Stimulated activated CD8-positive, alpha-beta memory T cell treated with anti-CD3 and anti-CD28 coated beads, Interleukin-12 subunit alpha, Interleukin-12 subunit beta, amount 100 ng/mL, for 24 hours (primary cell): Measurements from ENCODE around the gene SSBP2.
"Not testable (repeated sequence)": the region's sequence is repeated elsewhere in the genome, so short reads cannot be mapped to it uniquely, and the experiment has no call there.

Experiments used
- DNase-seq: peaks from one replicate; pipeline ENCODE4 v3.0.0-alpha.2; 2020; ENCODE audit errors: extremely low read depth

SSBP2 gene

DNA sequence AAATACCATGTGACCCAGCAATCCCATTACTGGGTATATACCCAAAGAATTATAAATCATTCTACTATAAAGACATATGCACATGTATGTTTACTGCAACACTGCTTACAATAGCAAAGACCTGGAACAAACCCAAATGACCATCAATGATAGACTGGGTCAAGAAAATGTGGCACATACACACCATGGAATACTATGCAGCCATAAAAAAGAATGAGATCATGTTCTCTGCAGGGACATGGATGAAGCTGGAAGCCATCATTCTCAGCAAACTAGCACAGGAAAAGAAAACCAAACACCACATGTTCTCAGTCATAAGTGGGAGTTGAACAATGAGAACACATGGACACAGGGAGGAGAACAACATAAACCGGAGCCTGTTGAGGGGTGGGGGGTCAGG, 90.3 kb downstream of the SSBP2 start:
- DNase-seq: not testable (repeated sequence)

DNA sequence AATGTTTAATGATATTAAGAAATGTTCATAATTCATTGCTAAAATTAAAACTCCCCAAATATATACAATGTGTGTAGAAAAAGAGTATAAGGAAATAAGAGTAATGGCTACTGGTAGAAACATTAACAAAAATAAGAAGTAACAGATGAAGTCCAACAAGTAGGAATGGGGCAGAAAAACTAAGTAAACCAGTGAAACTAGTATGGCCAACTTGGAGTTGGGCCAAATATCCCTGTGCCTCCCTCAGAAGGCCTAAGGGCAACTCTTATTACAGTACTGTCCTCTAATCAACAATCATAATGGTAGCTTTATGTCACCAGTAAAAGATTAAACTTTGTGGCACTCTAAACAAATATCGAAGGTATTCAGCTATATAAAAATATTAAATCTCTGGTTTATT, 93.5 kb downstream of the SSBP2 start:
- DNase-seq: no peak

DNA sequence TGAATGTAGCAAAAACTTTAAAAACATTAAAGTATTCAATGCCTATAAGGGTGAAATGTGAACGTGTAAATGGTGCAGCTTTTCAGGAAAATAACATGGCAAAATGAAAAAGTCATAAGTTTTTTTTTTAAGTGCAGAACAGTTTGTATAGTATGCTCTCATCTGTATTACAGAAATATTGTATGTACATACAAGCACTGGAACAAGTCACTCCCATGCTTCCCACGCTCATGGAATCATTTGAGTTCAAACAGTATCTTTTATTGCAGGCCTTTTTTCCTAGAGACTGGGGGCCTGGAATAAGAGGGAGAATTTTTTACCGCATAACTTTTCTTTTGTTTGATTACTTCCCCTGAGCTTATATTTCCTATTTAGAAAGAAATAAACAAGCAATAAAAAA, 94.1 kb downstream of the SSBP2 start:
- no peak for DNase-seq

DNA sequence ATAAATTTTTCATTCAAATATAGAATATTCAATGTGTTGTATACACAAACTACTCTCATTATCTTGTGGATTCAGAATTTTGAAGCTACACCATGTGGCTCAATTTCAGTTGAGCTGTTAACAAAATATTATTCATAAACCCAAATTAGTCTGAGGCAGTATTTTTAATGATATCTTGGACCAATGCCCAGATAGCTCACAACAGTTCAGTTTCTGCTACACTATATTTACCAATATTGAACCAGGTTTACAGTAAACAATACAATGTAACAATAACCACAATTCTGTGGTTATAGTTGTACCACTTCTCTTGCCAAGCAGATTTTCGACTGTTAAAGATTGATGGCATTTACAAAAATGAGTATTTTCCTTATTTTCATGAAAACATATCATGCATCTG, 99.9 kb downstream of the SSBP2 start:
- no peak for DNase-seq

DNA sequence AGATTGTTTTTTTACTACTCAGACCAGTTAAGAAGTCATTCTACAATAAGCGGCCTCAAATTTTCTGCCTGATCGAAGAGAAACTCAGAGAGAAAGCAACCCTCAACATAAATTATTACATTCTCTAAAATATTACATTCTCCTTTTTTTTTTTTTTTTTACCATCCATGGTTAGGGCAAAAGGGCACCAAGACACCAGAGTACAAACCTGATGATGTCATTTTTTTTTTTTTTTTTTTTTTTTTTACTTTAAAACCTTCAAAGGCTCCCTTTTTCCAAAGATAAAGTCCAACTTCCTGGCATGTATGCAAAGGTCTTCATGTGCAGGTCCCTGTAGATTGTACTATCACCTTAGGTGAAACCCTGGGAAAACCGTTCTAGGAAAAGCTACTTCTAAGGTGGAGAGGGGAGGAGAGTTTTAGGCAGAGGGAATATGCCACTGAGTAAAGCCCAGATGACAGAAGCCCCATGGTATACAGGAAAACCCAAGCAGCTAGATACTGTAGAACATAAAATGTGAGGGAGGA, 104.4 kb downstream of the SSBP2 start:
- no peak for DNase-seq

DNA sequence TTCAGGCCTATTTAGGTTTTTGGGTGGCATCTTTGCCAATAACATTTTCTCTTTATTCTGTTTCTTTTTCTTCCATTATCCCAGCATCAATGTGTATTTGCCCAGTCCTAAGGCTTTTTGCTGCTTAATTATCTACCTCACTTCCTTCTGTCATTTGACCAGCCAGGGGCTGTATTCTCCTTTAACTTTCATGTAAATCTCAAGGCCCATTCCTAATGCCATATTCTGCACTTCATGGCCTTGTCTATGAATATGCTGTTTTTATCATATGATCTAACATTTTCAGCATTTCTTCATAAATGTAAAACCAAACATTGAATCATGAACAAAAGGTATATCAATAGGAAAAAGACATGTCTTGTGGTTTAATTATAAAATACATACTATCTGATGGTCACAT, 108.7 kb downstream of the SSBP2 start:
- no peak for DNase-seq

DNA sequence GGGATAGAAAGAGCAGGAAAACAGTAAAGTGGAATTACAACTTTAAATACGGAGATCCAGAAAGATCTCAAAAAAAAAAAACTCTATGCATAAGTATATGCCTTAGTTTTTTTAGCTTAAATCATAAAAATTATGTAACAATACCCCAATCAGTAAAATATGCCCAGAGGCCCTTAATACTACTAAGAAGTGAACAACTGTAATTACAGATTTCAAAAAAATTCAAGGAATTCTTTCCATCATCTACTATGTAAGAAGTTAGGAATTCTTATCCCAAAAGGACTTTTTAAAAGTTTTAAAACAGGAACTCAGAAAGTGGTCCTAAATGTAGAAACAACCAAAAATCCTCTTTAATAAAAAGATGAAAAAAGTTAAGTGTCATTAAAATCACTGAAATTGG, 111.3 kb downstream of the SSBP2 start:
- no peak for DNase-seq

DNA sequence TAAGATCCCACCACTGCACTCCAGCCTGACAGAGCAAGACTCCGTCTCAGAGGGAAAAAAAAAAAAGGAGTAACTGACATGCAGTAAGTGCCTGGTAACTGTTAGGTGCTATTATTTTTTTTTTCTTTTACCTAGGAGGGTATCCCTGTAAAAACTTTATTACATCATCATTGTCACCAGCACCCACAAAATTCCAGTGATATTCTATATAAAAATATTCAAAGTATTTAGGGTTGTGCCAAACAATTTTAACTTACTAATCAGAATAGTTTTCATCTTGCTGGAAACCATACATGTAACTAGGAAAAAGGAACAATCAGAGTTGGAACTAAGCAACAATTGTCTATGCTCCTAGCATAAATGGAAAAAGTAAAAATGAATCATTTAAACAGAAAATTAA, 112.4 kb downstream of the SSBP2 start:
- DNase-seq: no peak

DNA sequence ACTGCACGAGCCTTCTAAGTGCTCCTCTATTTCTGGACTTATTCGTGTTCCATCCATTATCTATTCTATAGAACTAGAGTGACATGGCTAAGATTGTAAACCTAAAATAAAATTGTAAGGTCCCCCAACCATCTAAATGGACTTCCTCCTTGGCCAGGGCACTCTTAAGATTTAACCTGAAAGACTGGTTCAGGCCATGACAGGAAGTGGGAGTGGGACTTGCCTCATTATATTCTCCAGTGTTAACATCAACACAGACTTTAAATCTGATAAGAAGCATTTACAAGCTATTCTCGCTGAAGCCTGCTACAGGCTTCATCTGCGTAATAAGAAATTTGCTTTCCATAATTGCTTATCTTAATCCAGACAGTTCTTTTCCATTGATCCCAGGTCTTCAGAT, 117.0 kb downstream of the SSBP2 start:
- no peak for DNase-seq

DNA sequence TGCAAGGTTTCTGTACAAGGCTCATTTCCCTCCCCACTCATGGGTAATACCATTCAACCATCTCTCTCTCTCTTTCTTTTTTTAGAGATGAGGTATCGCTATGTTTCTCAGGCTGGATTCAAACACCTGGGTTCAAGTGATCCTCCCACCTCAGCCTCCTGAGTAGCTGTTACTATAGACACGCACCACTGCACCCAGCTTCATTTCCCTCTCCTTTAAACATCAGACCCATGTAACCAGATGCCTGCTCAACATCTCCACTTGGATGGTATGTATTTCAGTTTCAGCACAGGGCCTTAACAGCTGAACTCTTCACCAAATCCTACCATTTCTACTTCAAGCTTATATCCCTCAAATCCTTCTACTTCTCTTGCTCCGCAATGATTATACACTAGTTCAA, 117.4 kb downstream of the SSBP2 start:
- DNase-seq: no peak

DNA sequence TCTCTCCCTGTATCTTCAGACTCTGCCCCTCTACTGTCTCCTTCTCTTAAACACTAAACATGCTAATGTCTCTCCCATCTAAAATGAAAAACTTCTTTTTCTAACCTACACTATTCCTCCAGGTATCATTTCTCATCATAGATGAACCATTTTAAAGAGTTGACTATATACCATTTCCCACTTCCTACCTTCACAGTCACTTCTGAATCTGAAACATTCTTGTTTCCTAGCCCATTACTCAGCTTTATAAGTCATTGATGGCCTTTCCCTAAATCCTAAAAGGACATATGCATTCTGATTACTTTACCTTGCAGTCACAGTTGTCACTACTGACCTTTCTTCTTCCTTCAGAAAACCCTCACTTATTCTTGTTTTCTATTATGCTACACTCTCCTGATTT, 118.2 kb downstream of the SSBP2 start:
- DNase-seq: no peak

DNA sequence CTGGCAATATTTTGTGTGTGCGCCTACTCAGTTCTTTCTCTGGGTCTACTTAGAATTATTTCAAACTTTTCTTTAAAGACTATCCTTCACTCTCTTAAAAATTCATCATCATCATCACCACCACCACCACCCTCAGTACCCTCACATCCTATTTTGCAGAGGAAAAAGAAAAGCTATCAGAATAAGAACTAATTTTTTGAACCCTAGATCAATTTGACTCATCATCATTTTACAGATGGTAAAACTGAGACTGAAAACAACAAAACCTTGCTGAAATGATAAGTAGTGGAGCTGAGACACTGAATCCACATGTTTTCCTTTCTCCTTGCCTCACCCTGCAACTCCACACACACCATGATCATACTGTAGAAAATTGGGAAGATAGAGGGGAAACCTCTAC, 119.3 kb downstream of the SSBP2 start:
- no peak for DNase-seq

DNA sequence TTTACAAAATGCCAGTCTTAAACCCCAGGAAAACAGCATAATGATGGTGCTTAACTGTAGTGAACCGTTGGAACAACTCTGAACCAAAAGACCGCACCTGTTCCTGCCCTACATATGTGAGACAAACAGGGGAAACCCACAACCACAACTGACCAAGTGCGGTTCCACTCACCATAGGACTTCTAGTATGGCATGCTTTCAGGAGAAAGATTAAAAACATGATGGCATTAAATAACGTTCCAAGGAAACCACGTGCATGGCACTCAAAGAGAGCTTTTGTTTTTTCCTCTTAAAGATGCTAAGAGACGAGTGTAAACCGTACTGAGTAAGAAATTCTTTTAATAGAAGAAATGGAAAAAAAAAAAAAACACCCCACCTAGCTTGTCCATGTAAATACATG, 119.8 kb downstream of the SSBP2 start:
- peak; percentile 2 for DNase-seq

DNA sequence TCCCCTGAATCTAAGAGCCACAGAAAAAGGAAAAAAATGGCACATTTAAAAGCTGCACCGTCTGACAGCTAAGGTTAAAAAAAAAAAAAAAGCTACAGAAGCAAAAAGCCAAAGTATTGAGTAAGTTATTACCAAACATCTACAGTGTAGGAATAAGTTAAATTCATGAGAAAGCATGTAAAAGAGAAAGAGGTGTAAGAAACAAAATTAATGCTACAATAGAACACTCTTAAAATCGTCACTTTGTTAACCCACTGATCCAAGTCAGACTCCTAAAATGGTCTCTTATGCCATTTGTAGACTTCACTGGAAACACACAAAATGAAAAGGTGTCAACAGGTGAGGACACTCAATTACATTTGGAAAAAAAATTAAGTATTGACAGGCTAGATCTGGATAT, 120.2 kb downstream of the SSBP2 start:
- no peak for DNase-seq

DNA sequence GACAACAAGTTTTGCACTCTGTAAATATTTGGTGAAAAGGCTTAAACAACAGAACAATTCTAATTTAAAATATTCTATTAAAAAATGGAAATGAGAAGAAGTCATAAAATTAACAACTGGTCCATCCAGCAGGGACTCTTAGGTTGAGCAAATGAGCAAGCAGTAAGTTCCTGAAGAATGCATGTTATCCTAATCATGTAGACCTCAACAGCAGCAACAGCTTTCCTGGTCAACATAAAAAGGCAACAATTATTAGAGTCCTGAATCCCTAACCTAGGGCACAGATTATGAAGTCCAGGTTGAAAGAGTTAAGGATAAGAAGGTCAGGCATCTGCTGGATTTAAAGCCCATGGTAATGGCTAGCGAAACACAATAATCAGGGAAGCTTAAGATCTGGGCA, 120.9 kb downstream of the SSBP2 start:
- no peak for DNase-seq

DNA sequence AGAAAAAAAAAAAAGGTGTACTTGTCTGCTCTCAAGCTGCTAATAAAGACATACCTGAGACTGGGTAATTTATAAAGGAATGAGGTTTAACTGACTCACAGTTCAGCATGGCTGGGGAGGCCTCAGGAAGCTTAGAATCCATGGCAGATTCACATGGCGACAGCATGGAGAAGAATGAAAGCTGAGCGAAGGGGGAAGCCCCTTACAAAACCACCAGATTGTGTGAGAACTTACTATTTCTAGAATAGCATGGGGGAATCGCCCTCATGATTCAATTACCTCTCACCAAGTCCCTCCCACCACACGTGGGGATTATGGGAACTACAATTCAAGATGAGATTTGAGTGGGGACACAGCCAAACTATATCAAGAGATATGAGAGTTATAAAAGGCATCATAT, 122.8 kb downstream of the SSBP2 start:
- DNase-seq: not testable (repeated sequence)

DNA sequence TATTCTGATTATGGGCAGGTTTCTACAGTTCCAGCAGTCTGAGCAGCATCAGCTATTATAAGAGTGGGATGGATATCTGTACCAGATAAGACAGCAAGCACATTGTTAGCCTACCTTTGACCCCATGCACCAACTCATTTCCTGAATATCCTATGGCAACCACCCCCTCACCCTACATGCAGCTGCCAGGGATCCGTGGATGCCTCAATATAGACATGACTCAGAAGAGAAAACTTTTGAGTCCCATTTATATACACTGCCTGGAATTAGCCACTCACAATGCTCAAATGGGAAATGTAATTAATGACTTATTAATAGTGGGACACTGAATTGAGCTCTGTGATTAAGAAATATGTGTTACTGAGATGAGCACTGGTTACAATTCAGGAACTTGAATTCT, 124.4 kb downstream of the SSBP2 start:
- DNase-seq: no peak

DNA sequence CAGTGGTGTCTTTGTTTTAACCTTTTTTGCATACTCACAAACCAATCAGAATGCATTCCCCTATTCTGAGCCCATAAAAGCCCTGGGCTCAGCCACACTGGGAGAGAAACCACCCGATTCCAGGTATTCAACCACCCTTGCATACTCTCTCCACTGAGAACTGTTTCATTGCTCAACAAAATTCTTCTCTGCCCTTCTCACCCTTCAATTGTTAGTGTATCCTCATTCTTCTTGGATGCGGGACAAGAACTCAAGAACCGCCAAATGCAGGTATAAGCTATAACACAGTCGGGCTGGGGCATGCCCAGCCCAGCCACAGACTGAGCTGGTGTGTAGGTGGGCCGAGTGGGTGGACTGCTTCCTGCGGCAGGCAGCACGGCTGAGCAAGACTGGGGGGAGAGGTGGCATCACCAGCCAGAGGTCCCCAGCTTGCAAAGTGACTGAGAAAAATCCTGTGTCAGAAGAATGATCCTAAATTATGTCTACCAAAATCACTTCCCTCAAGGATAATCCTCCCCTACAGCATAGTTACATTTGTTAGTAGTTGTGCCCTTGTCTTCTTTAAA, 141.0 kb downstream of the SSBP2 start:
- no peak for DNase-seq

DNA sequence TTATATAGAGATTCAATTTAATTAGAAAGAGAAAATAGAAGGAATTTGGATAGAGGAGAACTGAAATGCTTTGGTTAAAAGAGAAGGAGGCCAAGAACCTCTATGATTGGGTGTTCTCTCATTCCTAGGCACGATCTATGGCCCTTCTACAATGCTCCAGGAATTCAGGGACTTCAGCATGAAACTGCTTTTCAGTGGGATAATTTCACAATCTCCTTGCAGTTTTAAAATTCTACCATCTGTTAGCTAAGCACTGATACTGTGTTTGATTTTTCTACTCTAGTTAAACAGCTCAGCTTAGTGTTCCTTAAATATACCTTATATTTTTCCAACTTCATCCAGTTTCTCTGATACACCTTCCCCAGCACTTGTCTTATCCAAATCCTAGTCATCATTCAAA, 141.9 kb downstream of the SSBP2 start:
- no peak for DNase-seq

DNA sequence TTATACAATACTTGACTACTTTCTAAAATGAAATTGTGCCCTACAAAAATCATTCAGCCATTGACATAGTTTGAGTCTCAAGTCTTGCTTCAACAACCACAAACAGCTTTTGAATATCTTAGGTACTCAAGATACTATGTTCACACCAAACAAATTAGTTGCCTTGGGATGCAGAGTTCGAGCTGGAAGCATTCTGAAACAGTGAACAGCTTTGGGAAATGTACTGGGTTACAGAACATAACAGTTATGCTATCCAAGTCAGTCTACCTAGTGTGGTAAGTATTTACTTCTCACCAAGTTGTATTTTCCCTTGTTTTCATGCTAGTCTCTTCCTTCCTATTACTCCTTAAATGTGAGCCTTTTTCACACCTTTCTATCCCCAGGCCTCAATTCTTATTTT, 143.2 kb downstream of the SSBP2 start:
- DNase-seq: no peak

DNA sequence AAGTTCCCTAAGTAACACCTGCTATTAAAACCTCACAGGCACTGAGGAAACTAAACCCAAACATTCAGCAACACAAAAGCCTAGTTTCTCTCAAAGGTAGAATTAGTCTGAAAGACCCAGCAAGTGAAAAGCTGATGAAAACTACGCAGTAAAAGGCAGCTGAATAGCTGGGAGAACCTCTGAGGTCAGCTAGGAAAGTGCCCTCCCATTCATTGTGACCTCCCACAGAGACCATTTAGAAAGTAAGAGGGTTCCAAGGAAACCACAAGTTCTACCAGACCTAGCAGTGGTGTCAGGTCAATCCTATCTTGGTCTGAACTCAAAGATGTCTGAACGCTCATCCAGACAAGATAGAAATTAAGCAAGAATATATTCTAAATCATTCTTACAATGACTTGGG, 144.7 kb downstream of the SSBP2 start:
- DNase-seq: no peak

DNA sequence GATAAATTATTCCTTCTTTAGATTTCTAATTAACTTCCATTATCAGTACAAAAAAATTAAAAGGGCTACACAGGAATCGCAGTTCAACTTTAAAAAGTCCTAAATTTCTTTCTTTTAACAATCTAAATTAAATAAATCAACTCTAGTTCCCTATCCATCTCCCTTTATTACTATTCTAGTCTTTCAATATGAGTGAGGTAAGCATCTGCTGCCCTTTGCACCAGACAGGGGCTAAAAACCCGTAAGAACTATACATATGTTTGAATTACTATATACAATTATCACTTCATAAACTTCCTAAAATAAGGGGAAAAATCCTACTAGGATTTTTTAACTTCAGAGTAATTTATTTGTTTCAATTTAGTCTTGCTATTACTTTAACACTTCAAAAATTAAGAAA, 145.6 kb downstream of the SSBP2 start:
- DNase-seq: no peak

DNA sequence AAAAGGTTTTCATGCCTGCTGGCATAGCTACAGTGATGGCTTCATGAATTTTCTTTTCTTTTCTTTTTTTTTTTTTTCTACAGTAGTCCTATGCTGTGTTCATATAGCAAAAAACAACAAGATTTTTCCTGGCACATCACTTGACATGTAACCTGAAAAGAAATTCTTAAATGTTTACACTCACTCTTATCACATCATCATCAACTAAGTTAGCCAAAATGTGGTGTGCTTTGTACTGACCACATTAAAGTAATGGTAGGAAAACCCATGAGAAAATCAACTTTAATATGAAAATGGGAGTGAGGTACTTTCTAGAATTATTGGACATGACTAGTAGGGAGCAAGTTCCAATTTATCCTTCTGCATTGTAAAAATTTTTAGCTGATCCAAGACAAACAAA, 146.7 kb downstream of the SSBP2 start:
- DNase-seq: no peak

DNA sequence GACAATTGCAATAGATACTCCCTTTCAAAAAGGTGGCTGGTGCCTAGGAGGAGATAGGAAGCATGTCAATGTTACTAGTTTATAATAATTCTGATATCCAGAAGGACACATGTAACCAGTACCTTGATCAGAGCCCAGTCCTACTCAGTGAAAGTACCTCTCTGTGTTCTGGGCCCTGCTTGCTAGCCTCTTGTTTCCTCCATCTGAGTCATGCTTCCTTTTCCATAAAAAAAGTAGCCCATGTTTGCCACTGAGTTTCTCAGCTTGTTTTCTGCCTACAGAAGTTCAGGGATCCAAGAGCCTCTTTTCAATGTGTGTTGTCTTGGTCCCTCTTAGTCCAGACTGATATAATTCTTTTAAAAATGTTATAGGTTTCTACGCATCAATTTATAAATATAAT, 149.0 kb downstream of the SSBP2 start:
- DNase-seq: no peak

DNA sequence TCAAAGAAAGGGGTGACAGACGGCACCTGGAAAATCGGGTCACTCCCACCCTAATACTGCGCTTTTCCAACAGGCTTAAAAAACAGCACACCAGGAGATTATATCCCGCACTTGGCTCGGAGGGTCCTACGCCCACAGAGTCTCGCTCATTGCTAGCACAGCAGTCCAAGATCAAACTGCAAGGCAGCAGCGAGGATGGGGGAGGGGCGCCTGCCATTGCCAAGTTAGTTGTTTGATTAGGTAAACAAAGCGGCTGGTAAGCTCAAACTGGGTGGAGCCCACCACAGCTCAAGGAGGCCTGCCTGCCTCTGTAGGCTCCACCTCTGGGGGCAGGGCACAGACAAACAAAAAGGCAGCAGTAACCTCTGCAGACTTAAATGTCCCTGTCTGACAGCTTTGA, 158.8 kb downstream of the SSBP2 start:
- DNase-seq: not testable (repeated sequence)
